ENCODE measurements around the gene ADISSP.

ADISSP gene

DNA sequence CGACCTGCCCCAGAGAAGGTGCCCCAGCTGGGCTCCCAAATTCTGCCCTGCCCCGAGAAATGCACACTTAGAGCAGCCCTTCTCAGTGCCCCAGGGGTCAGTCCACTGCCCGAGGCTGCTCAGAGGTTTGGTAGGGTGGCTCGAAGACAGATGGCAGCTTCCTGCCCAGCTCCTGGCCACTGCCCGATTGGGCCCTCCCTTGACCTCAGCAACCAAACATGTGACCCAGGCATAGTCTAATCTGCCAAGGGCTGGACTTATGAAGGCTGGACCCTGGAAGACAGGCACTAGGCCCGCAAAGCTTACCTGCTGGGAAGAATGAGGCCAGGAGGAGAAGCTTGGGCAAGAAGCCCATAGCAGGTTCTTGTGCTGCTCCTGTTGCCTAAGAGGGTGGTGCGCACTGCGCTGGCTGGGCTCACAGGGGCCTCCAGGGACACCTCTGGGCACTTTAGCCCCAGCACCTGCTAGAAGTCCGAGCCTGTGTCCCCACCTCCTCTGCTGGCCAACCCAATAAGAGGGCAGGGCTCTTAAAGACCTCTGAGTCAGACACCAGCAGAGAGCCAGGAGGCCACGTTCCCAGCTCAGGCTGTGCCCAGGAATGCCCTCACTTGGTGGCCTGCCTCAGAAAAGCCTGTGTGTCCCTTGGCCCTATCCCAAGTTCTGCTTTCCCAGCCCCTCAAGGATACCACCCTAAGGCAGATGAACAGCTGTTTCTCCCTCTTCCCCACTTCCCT, 60.6 kb downstream of the ADISSP start:
- DNase-seq (ENCODE audit: low read depth, low spot score): no peak

DNA sequence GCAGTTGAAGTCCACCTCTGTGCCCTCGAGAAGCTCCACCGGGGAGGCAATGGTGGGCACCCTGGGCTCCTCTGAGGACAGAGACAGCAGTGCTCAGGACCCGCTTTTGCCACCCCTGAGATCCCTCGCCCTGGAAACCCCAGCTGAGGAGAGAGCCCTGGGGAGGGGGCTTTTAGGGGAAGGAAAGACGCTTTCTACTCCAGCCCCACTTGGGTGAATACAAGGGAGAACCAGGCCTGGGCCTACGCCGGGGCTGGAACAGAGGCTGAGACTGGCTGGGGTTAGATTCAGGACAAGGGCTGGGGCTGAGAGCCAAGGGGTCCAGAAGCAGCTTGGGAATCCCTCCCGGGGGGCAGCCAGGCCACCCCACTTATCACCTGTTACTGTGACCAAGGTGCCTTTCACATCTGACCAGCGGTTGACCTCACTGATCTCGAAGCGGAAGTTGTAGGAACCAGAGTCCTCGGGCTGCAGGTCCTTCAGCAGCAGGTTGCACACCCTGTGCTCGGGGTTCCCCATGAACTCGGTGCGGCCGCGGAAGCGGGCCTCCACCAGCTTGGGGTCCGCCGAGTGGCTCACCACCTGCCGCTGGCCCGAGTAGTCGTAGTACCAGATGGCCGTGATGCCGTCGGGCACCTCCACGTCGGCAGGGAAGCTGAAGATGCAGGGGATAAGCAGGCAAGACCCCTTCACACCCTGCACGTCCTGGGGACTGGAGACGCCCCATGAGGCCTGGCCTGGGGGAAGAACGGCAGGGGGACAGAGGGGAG, 61.4 kb downstream of the ADISSP start:
- H3K4me3 ChIP-seq (ENCODE audit: low read length): no peak overlapping the region
- no peak for DNase-seq (ENCODE audit: low read depth, low spot score)

More for the DNA sequence above, 60.6 kb downstream of the ADISSP start:
- H3K4me3 ChIP-seq (ENCODE audit: low read length): no peak overlapping the region

DNA sequence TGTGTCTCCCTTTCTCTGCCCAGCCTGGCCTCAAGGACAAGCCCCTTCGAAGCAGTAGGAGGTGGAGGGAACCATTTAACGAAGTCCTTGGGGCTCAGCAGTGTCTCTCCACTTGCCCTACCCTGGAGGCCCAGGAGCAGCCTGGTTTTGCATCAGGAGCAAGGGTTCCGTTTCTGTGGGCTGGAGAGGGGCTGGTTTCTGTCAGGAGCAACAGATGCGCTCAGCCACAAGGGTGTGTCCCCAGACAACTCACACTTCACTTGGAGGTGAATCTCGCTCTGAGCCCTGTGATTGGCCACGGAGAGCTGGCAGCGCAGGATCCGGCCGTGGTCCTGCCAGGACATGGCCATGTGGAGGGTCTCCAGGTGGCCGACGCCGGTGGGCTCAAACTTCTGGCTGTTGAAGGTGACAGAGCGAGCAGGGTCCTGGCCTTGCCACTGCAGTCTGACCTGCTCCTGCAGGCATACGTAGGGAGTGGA, 62.0 kb downstream of the ADISSP start:
- DNase-seq (ENCODE audit: low read depth, low spot score): no peak
- H3K4me3 ChIP-seq (ENCODE audit: low read length): no peak overlapping the region

DNA sequence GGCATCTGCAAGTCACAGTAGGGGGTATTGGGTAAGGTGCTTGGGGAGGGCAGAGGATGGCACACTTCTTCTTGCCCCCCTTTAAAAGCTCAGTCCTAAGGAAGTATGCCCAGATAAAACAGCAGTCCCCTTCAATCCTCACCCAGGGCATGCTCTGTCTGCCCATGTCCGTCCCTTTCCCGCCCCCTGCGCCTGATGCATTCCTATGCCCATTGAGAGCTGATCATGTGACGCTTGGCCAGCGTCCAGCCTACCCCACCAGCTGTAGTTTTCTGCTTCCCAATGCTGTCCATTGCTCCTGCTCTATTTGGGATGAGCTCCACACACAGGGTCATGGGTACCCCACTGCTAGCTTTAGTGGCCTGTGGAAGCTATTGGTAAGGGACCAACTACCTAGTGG, 63.5 kb downstream of the ADISSP start:
- H3K4me3 ChIP-seq (ENCODE audit: low read length): no peak overlapping the region
- DNase-seq (ENCODE audit: low read depth, low spot score): no peak

All from Jurkat, Clone E6-1 (cell line).